GM18868 (cell line): ENCODE results near the gene GALNT13.
"Not testable (repeated sequence)": the region's sequence is repeated elsewhere in the genome, so short reads cannot be mapped to it uniquely, and the experiment has no call there.

Experiments
- ATAC-seq: cut with Tn5 transposase; IDR thresholded peaks from one replicate; pipeline ENCODE4 v1.9.1; 2021; ENCODE audit warnings: mild to moderate bottlenecking, moderate library complexity; ENCODE audit not compliant: unreplicated experiment

The GALNT13 gene

DNA sequence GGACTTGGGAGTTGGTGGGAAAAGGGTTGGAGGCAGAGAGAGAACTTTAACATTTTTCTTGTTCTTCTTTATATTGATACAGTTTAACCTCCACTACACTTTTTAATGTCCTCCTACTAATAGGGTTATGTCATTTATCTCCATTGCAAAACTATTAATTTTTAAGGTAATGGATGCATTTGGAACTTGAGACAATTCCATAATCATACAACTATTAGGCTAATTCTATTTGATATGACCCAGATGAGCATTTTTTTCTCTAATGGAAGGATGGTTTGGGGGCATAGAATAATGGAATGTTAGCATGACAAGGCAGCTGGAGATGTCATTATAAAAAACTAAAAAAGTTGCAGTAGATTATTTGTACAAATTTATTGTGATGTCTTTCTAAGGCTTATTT, 587.6 kb downstream of the GALNT13 start:
- ATAC-seq, result no peak

- no peak for ATAC-seq
Measured at GRCh38 chr2:154462634-154463033, 590.9 kb downstream of the GALNT13 start.

GRCh38 chr2:154466226-154466625, 594.5 kb downstream of the GALNT13 start:
- no peak for ATAC-seq

DNA sequence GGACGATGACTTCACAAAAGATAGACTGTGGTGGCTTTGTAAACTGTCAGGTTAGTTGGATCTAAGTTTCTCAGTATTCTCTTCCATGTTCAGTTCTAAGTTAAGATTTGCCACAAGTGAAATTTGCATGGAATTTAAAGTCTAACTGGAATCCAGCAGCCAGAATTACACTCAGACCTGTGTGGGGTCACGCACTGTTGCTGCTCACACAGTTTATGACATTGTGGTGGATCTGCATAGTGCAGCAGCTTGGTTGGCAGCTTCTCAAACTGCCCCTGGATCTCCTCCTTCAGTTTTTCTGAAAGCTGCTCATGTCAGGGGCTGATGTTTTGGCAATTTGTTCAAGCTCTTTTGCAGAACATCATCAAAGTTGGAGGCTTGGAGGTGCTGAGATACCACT, 598.7 kb downstream of the GALNT13 start:
- ATAC-seq, result no peak

DNA sequence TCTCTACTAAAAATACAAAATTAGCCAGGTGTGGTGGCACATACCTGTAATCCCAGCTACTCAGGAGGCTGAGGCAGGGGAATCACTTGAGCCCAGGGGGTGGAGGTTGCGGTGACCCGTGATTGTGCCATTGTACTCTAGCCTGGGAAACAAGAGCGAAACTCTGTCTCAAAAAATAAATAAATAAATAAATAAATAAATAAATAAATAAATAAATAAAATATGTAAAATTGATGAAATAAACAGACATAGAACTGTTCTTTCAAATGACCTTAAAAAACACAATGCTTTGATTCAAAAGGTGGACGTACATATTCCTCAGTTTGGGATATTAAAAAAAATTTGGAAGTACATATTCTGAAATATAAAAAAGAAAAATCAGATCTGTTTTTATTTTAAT, 599.8 kb downstream of the GALNT13 start:
- ATAC-seq, result not testable (repeated sequence)

- no peak for ATAC-seq
Measured at GRCh38 chr2:154477319-154477718, 605.6 kb downstream of the GALNT13 start.

- no peak for ATAC-seq
Measured at GRCh38 chr2:154480521-154480920, 608.8 kb downstream of the GALNT13 start.

DNA sequence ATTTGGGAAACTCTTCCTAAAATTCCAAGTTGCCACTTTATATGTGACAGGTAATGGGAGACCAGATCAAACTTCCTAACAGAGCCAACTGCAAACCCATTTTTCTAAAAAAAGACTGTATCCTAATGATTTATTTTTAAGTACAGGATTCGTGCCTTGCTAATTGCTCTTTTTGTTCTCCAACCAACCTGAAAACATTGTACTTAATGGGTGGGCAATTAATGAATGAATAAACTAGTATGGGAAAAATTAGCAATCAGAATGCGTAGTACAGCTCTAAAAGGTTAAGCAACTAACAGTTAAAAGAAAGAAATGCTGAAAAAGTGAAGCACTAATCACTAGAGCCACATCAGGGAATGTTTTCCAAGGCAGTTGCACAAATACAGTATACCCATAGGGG, 609.6 kb downstream of the GALNT13 start:
- no peak for ATAC-seq

DNA sequence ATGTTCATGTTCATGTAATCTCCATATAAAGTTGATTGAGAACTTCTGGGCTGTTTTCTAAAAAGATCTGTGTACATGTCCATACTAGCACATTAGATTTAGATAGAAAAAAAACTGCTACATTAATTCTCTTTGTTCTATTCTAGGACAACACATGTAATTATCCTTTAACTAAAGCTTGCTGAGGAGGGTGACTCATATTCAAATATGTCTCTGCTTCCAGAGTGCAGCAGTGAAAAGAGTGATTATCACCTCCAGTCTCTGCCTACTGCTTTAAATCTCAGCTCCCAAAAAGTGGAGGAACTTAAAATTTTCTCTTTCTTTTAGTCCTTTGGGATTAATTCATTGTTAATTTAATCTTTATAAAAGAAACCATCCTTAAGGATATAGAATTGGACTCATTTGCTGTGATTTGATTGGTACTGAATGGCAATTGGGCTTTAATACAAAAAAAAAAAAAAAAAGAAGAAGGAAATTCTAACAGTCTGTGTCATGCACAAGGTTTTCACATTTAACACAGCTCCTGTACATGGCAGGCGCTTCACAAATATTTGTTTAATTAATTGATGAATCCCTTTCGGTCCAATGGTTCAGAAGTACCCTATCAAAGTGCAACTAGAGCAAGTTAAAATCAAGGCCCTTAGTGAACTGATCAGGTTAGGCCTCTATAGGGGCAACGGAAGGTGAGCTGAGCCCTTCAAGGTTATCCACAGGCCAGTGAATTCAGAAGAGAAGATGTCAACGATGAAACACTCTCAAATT, 612.8 kb downstream of the GALNT13 start:
- ATAC-seq, result no peak

GRCh38 chr2:154488801-154489200, 617.1 kb downstream of the GALNT13 start:
- no peak for ATAC-seq

DNA sequence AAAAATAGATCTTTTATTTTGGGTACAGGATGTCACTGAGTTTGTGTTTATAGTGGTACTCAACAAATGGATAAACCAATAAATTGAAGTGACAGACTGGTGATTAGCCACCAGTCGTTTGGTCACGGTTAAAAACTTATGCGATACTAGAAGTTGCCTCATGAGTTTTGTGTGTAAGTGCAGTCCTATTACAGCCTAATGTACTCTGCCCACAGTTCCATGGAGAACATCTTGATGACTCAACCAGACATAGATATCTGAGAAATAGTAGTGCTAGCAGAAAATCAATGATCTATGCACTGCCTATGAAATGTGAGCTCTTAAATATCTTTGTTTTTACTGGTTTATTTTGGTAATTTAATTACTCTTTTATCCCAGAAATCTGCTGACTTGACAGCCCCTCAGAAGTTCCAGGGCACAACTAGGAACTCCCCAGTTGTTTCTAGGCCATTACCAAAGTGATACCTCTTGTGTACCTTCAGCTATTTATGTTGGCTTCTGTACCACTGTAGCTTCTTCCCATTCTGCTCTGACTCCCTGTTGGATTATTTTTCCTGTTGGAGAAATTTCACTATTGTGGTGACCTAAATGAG, 617.6 kb downstream of the GALNT13 start:
- no peak for ATAC-seq

DNA sequence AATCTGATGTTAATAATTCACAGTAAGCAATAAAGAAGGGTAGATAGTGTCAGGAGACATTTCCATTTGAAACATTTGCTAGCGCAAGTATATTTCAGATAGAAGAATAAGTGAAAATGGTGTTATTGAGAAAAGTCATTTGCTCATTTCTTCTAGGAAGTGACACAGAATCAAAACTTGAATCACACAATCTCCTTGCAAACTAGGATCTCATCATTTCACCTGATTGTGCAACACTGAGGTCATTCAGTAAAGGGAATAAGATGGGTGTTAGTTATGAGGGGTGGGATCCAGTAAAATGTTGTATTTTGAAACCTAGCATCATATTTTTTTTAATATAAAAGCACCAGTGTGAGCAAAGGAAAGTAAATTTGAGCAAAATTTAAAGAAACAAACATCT, 618.8 kb downstream of the GALNT13 start:
- no peak for ATAC-seq

DNA sequence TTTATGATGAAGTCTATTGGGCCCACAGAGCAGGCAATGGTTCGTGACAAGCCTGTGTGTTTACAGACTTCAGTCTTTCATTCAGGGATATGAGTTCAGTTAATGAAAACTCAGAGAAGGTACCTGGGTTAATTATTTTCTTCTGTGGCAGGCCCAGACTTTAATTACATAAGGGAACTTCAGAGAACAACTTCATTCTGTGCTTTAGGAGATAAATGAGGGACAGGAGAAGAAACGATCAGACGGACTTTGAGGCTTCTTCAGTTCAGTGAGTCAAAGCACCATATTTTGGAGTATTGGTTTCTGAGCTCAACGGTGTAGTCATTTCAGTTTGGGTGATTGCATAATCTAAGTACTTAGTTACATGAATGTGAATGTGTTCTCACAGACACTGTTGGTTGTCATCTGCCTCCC, 623.7 kb downstream of the GALNT13 start:
- no peak for ATAC-seq

DNA sequence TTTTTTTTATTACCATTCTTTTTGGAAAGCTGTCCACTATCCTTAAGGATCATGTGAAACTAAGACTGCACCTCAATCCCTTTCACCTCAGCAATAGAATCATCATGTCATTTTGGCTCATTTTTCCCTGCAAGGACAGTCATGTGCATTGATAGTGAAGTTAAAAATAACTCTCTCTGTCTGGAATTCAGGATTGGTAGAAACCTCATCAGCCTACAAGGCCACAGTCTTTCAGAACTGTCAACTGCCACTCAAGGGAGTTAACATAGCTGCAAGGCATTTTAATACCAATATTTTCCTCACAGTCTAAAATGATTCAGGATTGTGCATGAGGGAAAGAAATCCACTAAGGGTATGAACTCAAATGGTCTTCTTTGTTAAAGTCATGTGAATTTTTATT, 625.3 kb downstream of the GALNT13 start:
- ATAC-seq, result no peak
